SK-N-MC (cell line): ENCODE measurements around the gene SUMO1.

Source experiments
- EZH2 ChIP-seq: fragments of 200-600 bp; sonication (generic); IDR thresholded peaks from one replicate; pipeline ENCODE4 v1.6.1; 2017; ENCODE audit warnings: antibody characterized with exemption
- POLR2AphosphoS5 ChIP-seq: IDR thresholded peaks from 2 replicates; pipeline ENCODE4 v1.6.1; 2012; ENCODE audit warnings: mild to moderate bottlenecking, low read depth, low read length, borderline replicate concordance

- TF ChIP-seq EZH2 (no peak), POLR2AphosphoS5 (no peak)
Observed at GRCh38 chr2:202215179-202215578, 23.2 kb downstream of the SUMO1 start.
